Stimulated activated CD4-positive, alpha-beta T cell treated with anti-CD3 and anti-CD28 coated beads, Interleukin-1b, Interleukin-23, amount 100 ng/mL, for 4 hours (primary cell): ENCODE data around the gene CFAP73.
A peak's percentile ranks its signal among the peaks of the same experiment; 100 is the strongest.

Source experiments
- DNase-seq, 2 donors: peaks; one replicate each; pipeline ENCODE4 v3.0.0-alpha.2; 2020; ENCODE audit warnings: low read depth in 2 of 2

Gene CFAP73

DNA sequence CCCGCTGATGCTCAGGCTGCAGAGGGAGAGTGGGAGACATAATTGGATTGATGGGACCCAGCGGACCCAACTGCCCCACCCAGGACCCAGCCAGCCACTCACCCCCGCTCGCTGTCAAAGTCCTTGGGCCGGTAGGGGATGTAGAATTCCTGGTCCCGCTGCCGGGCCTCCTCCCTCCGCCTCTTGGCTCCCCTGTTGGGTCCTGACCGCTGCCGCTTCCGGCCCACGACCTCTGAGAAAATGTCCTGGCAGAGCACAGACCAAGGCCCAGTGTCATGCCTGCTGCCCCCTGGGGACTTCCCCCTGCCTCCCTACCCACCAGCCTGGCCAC lies 13.5 kb downstream of the CFAP73 start:
- DNase-seq: no peak

- DNase-seq: no peak
Observed at GRCh38 chr12:113164014-113164413, 14.5 kb downstream of the CFAP73 start.

GRCh38 chr12:113165521-113166450 lies 16.3 kb downstream of the CFAP73 start:
- no peak for DNase-seq

GRCh38 chr12:113167868-113168267 lies 18.3 kb downstream of the CFAP73 start:
- DNase-seq: no peak

DNA sequence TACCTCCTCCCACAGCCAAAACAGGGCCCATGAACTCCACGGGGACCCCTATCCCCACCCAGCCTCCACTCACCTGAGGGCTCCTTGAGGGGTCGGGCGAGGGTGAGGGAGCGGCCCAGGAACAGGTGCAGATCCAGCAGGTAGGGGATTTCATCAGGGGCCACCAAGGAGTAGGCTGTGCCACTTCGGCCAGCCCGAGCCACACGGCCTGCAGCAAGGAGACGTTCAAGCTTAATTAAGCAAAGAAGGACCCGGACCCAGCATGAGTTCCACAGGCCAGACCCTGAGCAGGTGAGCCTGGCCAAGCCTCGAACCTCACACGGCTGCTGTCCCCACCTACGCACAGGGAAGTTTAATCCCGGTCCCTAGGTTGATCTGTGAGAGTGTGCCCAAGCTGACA lies 20.2 kb downstream of the CFAP73 start:
- no peak for DNase-seq

GRCh38 chr12:113170457-113170856 lies 20.9 kb downstream of the CFAP73 start:
- no peak for DNase-seq

DNA sequence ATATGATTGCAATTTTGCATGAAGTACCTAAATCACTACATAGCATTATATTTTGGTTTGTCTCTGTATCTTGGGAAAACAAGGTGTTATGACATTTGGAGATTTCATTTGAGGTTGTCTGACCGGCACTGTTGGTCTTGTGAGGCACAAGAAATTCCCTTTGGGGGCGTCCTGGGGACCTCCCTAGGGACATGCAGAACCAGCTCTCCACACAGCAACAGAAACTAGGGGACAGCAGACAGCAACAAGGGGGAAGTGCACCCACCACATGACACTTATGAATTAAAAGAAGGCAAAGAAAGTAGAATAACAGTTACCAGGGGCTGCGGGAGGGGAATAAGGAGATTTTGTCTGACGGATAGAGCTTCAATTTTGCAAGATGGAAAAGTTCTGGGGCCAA lies 21.4 kb downstream of the CFAP73 start:
- DNase-seq: no peak

- no peak for DNase-seq
Observed at GRCh38 chr12:113171543-113171942, 22.0 kb downstream of the CFAP73 start.

GRCh38 chr12:113172185-113172584 lies 22.7 kb downstream of the CFAP73 start:
- no peak for DNase-seq

GRCh38 chr12:113173081-113173698 lies 23.7 kb downstream of the CFAP73 start:
- no peak for DNase-seq

DNA sequence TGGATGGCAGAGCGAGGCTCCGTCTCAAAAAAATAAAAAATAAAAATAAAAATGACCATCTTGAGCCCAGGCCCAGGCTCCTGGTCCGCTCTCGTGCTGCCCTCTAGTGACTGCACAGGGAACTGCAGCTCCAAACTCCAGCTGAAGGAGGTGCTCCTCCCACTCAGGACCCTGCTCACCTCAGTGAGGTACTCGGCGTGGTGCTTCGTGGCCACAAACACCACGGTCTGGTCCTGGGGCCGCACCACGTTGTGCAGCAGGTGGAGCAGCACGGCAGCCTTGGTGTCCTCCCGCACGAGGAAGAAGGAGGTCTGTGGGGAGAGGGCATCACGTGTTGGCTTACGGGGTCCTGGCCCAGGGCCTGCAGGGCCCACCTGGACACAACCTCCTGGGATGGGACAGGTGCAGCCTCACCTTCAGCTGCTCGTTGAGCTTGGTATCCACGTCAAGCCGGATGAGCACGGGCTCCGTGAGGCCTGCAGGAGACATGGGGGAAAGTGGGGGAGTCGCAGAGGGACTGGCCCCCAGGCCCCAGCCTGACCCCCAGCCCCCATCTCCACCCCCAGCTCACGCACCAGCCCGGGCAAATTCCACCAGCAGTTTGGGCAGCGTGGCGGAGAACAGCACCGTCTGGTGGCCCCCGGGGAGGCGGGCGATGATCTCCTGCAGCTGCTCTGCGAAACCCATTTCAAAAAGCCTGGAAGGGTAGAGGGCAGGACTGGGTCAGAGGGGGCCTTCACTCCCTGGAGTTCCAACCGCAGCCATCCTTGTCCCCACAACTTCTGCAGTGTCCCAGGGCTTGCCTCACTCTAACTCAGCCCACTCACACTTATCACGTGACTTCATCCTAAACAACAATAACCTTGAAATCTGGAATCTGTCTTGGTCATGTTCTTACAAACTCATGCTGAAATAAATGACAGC lies 25.2 kb downstream of the CFAP73 start:
- peak; percentile 73 to 79 for DNase-seq

DNA sequence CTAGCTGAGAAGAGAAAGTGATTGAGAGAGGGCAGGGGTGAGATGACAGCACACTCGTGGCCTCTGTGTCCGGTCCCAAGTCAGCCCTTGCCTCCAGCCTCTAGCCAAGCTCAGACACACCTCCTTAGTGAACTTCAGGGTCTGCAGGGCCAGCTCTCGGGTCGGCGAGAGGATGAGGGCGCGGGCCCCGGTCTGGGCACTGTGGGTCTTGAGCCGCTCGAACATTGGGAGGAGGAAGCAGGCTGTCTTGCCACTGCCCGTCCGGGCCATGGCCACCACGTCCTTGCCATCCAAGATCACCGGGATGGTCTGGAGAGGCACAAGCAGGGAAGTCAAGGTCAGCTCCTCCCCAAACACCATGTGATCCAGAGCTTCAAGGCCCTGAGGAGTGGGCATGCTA lies 29.5 kb downstream of the CFAP73 start:
- no peak for DNase-seq

- DNase-seq: no peak
Observed at GRCh38 chr12:113180333-113180732, 30.8 kb downstream of the CFAP73 start.

GRCh38 chr12:113181975-113182374 lies 32.5 kb downstream of the CFAP73 start:
- no peak for DNase-seq

GRCh38 chr12:113183030-113183589 lies 33.6 kb downstream of the CFAP73 start:
- DNase-seq: no peak

- DNase-seq: no peak
Observed at GRCh38 chr12:113184098-113184899, 34.8 kb downstream of the CFAP73 start.

DNA sequence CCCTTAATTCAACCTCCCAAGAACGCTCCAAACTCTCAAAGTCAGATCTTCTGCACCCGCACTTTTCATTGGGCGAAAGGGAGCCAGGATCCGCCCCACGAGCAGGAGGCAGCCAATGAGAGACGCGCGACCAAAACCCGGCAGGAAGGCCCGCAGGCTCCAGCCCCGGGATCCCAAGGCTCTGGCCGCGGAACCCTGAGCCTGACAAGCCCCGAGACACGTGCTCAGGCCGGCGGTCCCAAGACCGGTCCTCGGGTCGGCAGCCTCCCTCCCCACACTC lies 35.3 kb downstream of the CFAP73 start:
- peak; percentile 73 to 76 for DNase-seq

DNA sequence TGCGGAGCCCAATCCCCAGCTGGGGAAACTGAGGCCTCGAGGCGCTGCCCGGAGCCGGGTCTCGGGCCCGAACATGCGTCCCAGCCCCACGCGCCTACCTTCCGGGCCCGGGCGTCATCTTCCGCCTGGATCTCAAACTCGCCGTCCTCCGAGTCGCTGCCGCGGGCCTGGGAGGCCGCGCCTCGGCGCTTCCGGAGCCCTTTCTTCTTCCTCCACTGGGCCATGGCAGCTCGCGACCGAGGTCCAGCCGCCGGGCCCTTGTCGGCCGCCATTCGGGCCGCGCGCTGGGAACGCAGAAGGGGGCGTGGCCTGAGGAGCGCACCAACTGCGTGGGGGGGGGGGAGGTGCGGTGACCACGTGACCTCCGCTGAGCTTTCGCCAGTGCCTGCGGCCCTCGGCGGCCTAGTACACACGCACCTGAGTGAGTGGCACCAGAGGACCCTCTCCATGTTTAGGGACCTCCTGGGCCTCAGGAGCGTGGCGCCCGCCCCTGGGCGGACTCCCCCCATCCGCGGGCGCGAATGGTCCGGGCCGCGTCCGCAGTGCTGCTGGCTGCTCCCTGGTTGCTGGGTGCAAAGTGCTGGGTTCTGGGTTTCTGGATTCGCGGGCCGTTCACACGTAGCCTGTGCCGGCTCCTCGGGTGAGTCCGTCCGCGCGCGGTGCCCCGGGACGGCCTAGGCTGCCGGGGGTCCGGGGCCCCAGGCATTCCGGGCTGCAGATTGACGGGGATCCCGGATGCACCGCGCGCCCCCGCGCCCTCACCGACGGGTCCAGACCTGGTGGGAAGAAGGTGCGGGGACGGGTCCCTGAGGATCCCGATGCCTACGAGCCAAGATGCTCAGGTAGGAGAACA lies 35.9 kb downstream of the CFAP73 start, which contains the start of the genes DDX54 and RITA1:
TSS of gene DDX54 (minus strand) at position 299 of the 853 bp plus-strand sequence. CDS start at position 272, 27 bp downstream.
TSS of gene RITA1 (plus strand) at position 542 of the 853 bp plus-strand sequence. CDS start 1,026 bp downstream, outside the sequence.
- DNase-seq: peak; percentile 74 to 80

GRCh38 chr12:113186033-113186365 lies 36.5 kb downstream of the CFAP73 start:
- no peak for DNase-seq

DNA sequence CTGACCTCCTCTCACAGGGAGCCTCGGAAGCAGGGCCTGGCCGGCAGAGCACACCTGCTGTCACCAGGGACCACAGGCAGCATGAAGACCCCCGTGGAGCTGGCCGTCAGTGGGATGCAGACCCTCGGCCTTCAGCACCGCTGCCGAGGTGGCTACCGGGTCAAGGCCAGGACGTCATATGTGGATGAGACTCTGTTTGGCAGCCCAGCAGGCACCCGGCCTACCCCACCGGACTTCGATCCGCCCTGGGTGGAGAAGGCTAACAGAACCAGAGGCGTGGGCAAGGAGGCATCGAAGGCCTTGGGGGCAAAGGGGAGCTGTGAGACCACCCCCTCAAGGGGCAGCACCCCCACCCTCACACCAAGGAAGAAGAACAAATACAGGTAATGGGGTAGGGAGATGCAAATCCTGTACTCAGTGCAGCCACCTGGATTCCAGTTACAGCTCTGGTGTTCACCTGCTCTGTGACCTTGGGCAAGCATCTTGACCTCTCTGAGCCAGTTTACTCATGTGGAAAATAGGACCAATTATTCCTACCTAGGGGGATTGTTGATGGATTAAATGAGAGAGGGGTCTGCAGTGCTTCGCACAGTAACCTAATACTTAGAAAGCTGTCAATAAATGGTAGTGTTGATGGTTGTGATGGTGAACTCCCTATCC lies 37.3 kb downstream of the CFAP73 start:
- DNase-seq: no peak
